CD4-positive, alpha-beta T cell treated with Interleukin-1 beta for 1 hour (primary cell): ENCODE results near the gene RALGPS1.
"Not testable (repeated sequence)": the region's sequence is repeated elsewhere in the genome, so short reads cannot be mapped to it uniquely, and the experiment has no call there.

Source experiments
- DNase-seq, 2 donors: peaks; one replicate each; pipeline ENCODE4 v3.0.0-alpha.2; 2020 to 2022

The RALGPS1 gene

GRCh38 chr9:127142931-127143464 lies 228.4 kb downstream of the RALGPS1 start:
- no peak for DNase-seq

- no peak for DNase-seq
Observed at GRCh38 chr9:127143920-127144465, 229.4 kb downstream of the RALGPS1 start.

DNA sequence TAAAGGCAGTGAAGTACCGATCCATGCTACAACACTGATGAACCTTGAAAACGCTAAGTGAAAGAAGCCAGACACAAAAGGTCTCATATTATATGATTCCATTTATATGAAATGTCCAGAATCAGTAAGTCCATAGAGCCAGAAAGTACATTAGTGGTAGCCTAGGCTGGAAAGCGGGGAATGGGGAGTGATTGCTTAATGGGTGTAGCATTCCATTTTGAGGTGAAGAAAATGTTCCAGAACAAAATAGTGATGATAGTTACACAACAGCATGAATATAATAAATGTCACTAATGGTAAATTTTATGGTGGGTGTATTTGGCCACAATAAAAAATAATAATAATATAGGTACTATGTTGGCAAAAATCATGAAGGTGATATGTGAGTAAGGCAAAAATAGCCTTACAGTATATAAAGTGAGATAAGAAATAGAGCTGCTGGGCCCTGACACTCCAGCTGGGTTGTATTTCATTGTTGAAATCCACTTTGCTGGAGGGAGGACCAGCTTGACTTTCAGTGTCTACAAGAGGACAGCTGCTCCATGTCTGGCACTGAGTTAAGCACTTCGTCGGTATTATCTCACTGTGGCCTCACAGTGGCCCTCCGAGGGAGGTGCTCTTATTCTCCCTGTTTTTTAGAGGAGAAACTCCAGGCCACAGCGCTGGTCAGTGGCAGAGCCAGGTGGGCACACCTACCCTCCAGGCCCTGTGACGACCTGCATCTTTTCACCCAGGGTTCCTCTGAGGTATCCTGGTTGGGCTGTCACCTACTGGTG lies 230.3 kb downstream of the RALGPS1 start:
- DNase-seq, result no peak

DNA sequence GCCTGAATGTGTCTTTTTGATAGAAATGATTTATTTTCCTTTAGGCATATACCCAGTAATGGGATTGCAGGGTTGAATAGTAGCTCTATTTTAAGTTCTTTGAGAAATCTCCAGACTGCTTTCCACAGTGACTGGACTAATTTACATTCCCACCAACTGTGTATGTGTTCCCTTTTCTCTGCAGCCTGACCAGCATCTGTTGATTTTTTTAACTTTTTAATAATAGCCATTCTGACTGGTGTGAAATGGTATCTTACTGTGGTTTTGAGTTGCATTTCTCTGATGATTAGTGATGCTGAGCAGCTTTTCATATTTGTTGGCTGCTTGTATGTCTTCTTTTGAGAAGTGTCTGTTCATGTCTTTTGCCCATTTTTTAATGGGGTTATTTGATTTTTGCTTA lies 232.3 kb downstream of the RALGPS1 start:
- DNase-seq, result not testable (repeated sequence)

- no peak for DNase-seq
Observed at GRCh38 chr9:127147251-127147650, 232.7 kb downstream of the RALGPS1 start.

GRCh38 chr9:127148014-127148413 lies 233.4 kb downstream of the RALGPS1 start:
- no peak for DNase-seq

- DNase-seq, result no peak
Observed at GRCh38 chr9:127149010-127149409, 234.4 kb downstream of the RALGPS1 start.

DNA sequence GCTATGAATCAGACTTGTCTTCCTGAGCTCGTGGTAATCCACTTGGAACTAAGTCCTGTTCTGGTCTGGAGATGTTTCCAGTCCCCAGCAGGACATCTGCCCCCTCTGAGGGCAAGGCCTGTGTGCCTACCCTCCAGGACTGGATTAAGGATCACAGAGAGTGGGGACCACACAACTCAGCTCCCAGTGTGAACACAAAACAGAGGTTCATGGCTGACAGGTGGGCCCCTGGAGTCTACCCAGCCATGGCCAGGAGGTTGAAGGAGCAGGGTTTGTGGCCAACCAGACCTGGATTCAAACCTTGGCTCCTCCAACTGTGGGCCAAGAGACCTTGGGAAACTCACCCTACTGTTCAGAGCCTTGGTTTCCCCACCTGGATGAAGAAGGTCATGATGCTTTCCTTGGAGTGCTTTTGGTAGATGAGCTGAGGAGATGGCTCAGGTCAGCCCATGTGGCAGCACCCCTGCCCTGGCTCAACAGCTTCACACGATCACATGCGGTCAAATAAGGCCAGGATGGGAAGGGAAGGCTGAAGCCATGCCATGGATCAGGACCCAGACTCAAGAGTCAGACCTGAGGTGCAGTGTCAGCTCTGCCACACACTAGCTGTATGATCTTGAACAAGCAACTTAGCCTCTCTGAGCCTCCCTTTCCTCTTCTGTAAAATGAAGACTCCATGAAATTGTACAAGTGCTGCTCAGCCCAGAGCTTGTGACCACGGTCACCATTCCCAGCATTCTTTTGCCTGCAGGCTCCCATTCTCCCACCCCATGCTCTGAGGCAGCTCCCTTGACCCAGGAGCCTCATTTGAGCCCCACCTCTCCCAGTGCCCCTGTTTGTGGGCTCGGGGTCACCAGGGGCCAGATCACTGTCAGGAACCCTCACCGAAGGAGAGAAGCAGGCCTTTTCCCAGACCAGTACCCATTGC lies 235.1 kb downstream of the RALGPS1 start:
- no peak for DNase-seq

- no peak for DNase-seq
Observed at GRCh38 chr9:127153501-127153900, 238.9 kb downstream of the RALGPS1 start.

GRCh38 chr9:127154003-127154389 lies 239.4 kb downstream of the RALGPS1 start:
- DNase-seq, result no peak

DNA sequence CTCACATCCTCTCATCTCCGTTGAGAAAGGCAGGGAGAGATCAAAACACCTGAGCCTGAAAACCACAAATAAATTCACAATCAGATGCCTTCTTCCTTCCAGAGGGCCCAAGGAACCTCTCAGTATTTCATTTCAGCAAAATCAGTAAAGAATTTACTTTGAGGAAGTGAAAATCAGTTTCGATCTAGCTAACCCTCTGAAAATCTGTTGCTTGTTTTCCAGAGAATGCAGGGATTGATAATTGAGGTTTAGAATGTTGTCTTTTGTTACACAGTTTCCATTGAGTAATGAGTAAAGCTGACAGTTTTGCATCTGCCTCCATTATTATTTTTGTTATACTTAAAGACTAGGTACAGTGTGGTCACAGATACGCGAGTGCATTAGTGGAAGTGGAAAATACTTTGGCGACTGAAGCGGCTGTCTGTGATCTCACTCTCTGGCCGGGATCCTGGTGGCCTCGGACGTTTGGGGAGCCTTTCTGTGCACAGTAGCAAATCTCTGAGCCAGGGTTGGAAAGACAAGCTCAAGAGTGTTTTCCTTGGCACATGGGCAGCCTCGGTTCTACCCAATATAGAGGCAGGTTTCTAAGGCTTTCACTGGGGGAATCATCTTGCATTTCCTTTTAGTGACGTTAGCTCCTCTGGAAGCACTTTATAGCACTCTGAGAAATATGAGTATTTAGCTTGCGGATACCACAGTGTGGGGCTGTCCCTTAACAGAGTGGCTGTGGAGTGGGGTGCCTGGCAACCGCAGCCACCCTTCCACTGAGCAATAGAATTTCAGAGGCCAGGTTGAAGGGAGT lies 240.0 kb downstream of the RALGPS1 start:
- no peak for DNase-seq

GRCh38 chr9:127155314-127155960 lies 240.9 kb downstream of the RALGPS1 start:
- no peak for DNase-seq

GRCh38 chr9:127158786-127159324 lies 244.3 kb downstream of the RALGPS1 start:
- no peak for DNase-seq

DNA sequence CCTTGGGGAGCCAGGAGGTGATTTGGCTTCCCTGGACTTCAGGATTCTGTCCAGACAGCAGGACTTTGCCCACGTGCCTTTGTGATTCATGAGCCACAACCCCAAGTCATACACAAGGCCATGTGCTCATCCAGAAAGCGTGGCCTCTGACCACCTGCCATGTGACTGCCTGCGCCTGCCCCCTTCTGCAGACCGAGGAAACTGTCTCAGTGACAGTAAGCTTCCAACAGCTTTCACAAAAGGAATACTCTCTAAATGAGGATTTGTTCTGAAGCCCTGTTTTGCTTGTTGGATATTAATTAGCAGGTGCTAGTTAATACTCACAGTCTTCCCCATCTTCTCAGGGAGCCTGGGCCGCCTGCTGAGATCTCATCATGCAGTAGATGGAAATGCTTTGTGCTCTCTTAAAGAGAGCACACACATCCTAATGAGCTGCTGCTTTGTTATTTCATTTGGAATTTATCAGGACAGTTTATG lies 244.8 kb downstream of the RALGPS1 start:
- DNase-seq, result no peak

- DNase-seq, result no peak
Observed at GRCh38 chr9:127159949-127160610, 245.5 kb downstream of the RALGPS1 start.

- DNase-seq, result no peak
Observed at GRCh38 chr9:127161081-127161624, 246.6 kb downstream of the RALGPS1 start.

DNA sequence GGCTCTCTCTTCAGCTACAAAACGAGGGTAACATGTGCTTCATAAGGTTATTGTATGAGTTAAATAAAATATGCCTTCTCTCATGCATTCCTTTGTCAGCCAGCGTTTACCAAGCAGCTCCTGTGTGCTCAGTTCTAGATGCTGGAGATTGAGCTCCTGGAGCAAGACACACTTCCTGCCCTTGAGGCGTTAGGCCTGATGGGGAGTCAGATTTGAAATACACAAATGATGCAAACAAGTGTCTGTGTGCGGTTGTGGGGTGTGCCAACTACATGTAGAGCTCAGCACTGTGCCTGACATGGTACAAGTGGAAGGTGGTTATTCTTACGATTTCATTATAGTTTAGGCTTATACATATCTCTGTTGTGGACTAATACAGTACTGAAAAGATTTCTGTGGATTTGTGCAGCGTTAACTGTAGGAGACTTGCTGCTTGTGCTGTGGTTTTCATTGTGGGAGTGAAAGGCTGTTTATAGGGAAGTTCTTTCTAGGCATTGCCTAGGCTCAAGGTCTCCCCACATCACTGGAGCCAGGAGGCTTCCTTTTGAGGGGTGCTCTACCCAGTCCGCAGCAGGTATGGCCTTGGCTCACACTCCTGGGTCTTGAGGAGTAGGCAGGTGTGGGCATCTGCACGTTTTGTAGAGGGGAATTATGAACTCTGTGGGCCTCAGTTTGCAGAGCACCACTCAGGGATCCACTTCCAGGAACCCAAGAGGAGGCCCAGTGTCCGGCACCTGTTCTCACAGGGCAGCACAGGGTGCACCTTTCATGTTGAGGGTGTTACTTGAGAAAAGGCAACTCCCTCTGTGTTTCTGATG lies 247.7 kb downstream of the RALGPS1 start:
- no peak for DNase-seq

DNA sequence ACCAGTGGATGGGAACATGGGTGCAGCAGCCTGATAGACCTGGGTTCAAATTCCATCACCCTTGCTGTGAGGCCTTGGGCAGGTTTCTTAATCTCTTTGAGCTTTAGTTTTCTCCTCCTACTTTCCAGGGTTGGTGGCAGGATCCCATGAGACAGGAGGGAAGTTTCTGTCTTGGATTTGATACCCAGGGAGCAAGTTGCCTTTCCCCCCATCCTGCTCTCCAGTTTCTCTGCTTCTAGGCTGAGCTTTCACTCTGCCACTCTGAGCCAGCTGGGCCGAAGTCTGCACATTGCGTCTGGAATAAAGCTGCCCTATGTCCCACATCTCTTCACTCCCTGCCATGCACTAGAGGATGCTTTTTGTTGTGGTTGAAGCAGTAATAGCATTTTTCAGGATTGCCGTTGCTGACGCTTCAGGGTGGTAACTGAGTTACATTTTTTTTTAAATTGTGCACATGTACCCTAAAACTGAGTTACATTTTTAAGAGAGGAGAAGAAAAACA lies 248.3 kb downstream of the RALGPS1 start:
- no peak for DNase-seq

DNA sequence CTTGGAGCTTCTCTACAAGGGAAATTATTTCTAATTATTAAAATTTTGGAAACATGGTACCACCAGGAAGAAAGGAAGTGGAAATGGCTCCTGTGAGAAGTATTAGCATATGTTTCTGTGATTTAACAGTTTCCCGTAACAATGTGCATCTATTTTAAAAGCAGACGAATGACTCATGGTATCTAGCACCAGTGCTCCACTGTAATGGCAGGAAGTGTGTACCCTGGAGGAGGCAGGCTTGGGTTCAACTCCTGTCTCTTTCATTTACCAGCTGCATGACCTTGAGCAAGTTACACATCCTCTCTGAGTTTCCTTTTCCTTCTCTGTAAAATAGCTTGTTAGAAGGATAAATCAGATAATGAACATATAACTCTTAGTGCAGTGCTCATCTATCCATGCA lies 248.8 kb downstream of the RALGPS1 start:
- DNase-seq, result no peak

- DNase-seq, result no peak
Observed at GRCh38 chr9:127165116-127165515, 250.5 kb downstream of the RALGPS1 start.
